HEK293 (cell line): ENCODE measurements around the gene MBP.

Experiments
- CTCF ChIA-PET: fragments of 350-600 bp; formaldehyde crosslinking; extraction: SDS; loops from one replicate; lab custom pipeline; 2021; ENCODE audit warnings: antibody characterized with exemption; lab: Yijun Ruan, JAX
- POLR2A ChIA-PET: fragments of 300-600 bp; formaldehyde crosslinking; extraction: SDS; loops from one replicate; lab custom pipeline; 2020; ENCODE audit warnings: antibody characterized with exemption, inconsistent platforms; lab: Yijun Ruan, JAX
- H3K27ac ChIP-seq: fragments of 200-500 bp; sonication (Bioruptor generic); 2 replicates; pipeline ENCODE4 v1.5.1; 2014; ENCODE audit warnings: low read depth, low read length, control low read depth, inconsistent platforms; ENCODE audit errors: extremely low read depth
- H3K36me3 ChIP-seq, 2 experiments: fragments of 200-500 bp in 1 of 2; sonication (Bioruptor generic) in 1 of 2; 1 replicate in 1 of 2; 2 replicates in 1 of 2; pipeline ENCODE4 v1.5.1; 2014 to 2017; ENCODE audit warnings: inconsistent platforms in 2 of 2, low read length in 2 of 2; ENCODE audit not compliant: control insufficient read depth in 2 of 2, insufficient read depth in 1 of 2
- H3K4me1 ChIP-seq: fragments of 200-500 bp; sonication (Bioruptor generic); 2 replicates; pipeline ENCODE4 v1.5.1; 2014; ENCODE audit warnings: mild to moderate bottlenecking, low read length, inconsistent platforms; ENCODE audit not compliant: control insufficient read depth, insufficient read depth
- H3K4me3 ChIP-seq: 2 replicates; pipeline ENCODE4 v1.5.1; 2011; ENCODE audit warnings: low read depth, mild to moderate bottlenecking, control low read depth, low read length, moderate library complexity
- H3K9me3 ChIP-seq: fragments of 200-500 bp; sonication (Bioruptor generic); 2 replicates; pipeline ENCODE4 v1.5.1; 2014; ENCODE audit warnings: low read depth, low read length, inconsistent platforms; ENCODE audit not compliant: control insufficient read depth, insufficient read depth
- BCL6B ChIP-seq: fragments of 450-650 bp; formaldehyde crosslinking; IDR thresholded peaks from 2 replicates; pipeline ENCODE4 v1.5.1; 2017; ENCODE audit warnings: missing biosample characterization, missing genetic modification characterization
- MZF1 ChIP-seq: fragments of 450-650 bp; formaldehyde crosslinking; IDR thresholded peaks from 2 replicates; pipeline ENCODE4 v1.5.1; 2017; ENCODE audit warnings: missing biosample characterization, missing genetic modification characterization, borderline replicate concordance
- REST ChIP-seq: fragments of 450-650 bp; formaldehyde crosslinking; IDR thresholded peaks from 2 replicates; pipeline ENCODE4 v1.5.1; 2016; ENCODE audit warnings: missing biosample characterization, missing genetic modification characterization
- SCRT1 ChIP-seq: fragments of 450-650 bp; formaldehyde crosslinking; IDR thresholded peaks from 2 replicates; pipeline ENCODE4 v1.5.1; 2016; ENCODE audit warnings: missing biosample characterization, missing genetic modification characterization, borderline replicate concordance
- ZBTB44 ChIP-seq: fragments of 450-650 bp; IDR thresholded peaks from 2 replicates; pipeline ENCODE4 v1.5.1; 2018; ENCODE audit warnings: missing biosample characterization, mild to moderate bottlenecking, missing genetic modification characterization
- ZNF112 ChIP-seq: fragments of 450-650 bp; formaldehyde crosslinking; IDR thresholded peaks from 2 replicates; pipeline ENCODE4 v1.5.0; 2017; ENCODE audit warnings: missing biosample characterization, missing genetic modification characterization
- ZNF184 ChIP-seq: fragments of 450-650 bp; IDR thresholded peaks from 2 replicates; pipeline ENCODE4 v1.5.1; 2018; ENCODE audit warnings: missing biosample characterization, mild to moderate bottlenecking, missing genetic modification characterization
- ZNF211 ChIP-seq: fragments of 450-650 bp; formaldehyde crosslinking; IDR thresholded peaks from 2 replicates; pipeline ENCODE4 v1.5.1; 2016; ENCODE audit warnings: low read depth, missing biosample characterization, missing genetic modification characterization
- ZNF394 ChIP-seq: fragments of 450-650 bp; formaldehyde crosslinking; IDR thresholded peaks from 2 replicates; pipeline ENCODE4 v1.5.1; 2016; ENCODE audit warnings: missing biosample characterization, missing genetic modification characterization, mild to moderate bottlenecking, moderate library complexity, borderline replicate concordance
- ZNF521 ChIP-seq: fragments of 450-650 bp; formaldehyde crosslinking; IDR thresholded peaks from 2 replicates; pipeline ENCODE4 v1.5.1; 2017; ENCODE audit warnings: missing biosample characterization, mild to moderate bottlenecking, missing genetic modification characterization
- ZNF629 ChIP-seq: fragments of 450-650 bp; formaldehyde crosslinking; IDR thresholded peaks from 2 replicates; pipeline ENCODE4 v1.5.1; 2017; ENCODE audit warnings: missing biosample characterization, missing genetic modification characterization
- ZNF777 ChIP-seq: fragments of 450-650 bp; formaldehyde crosslinking; IDR thresholded peaks from 2 replicates; pipeline ENCODE4 v1.5.1; 2017; ENCODE audit warnings: missing biosample characterization, missing genetic modification characterization, borderline replicate concordance
- ZNF843 ChIP-seq: fragments of 450-650 bp; formaldehyde crosslinking; IDR thresholded peaks from 2 replicates; pipeline ENCODE4 v1.5.1; 2016; ENCODE audit warnings: missing biosample characterization, missing genetic modification characterization

MBP gene

GRCh38 chr18:77162580-77162979 lies 30.0 kb upstream of the MBP start:
- ChIA-PET CTCF (interaction anchor here (1.0 kb wide), 1 partner anchor 45 kb away, joined by 3 read pairs; no protein-coding TSS in a partner anchor), POLR2A (no interaction called here)
- TF ChIP-seq ZBTB44 (tag by site-specific recombination), result no peak
- no peak for TF ChIP-seq ZNF112
- TF ChIP-seq ZNF211, result no peak
- no peak for TF ChIP-seq MZF1
- no peak for TF ChIP-seq ZNF843 (tag by site-specific recombination)
- TF ChIP-seq ZNF394 (tag by site-specific recombination), result no peak
- no peak for TF ChIP-seq ZNF184
- no peak for TF ChIP-seq SCRT1 (tag by site-specific recombination)
- TF ChIP-seq ZNF777 (tag by site-specific recombination), result no peak

GRCh38 chr18:77161961-77162360 lies 29.4 kb upstream of the MBP start:
- CTCF ChIA-PET, result interaction anchor here (0.7 to 1.0 kb wide), 2 partner anchors 19 to 46 kb away, joined by 3 read pairs; no protein-coding TSS in a partner anchor
- POLR2A ChIA-PET, result no interaction called here
- H3K4me3 ChIP-seq, result no peak overlapping the region

More at GRCh38 chr18:77162580-77162979, 30.0 kb upstream of the MBP start:
- H3K36me3 ChIP-seq, result no peaks in the 10 kb centered on the region
- no peak overlapping the region for H3K4me3 ChIP-seq
- no peaks in the 10 kb centered on the region for H3K9me3 ChIP-seq
- H3K4me1 ChIP-seq, result no peaks in the 10 kb centered on the region
- no peak overlapping the region for H3K27ac ChIP-seq

More at GRCh38 chr18:77161961-77162360, 29.4 kb upstream of the MBP start:
- H3K9me3 ChIP-seq, result no peaks in the 10 kb centered on the region
- no peaks in the 10 kb centered on the region for H3K4me1 ChIP-seq
- no peaks in the 10 kb centered on the region for H3K36me3 ChIP-seq
- TF ChIP-seq BCL6B (tag by site-specific recombination) (no peak), ZNF629 (tag by site-specific recombination) (no peak), REST (tag by site-specific recombination) (no peak), ZNF521 (tag by site-specific recombination) (no peak)
- no peak overlapping the region for H3K27ac ChIP-seq
